GM21381 (cell line): ENCODE data around the gene SCART1.

Source experiments
- ATAC-seq: cut with Tn5 transposase; IDR thresholded peaks from one replicate; pipeline ENCODE4 v1.9.1; 2021; ENCODE audit warnings: mild to moderate bottlenecking, moderate library complexity; ENCODE audit not compliant: unreplicated experiment

Gene SCART1

DNA sequence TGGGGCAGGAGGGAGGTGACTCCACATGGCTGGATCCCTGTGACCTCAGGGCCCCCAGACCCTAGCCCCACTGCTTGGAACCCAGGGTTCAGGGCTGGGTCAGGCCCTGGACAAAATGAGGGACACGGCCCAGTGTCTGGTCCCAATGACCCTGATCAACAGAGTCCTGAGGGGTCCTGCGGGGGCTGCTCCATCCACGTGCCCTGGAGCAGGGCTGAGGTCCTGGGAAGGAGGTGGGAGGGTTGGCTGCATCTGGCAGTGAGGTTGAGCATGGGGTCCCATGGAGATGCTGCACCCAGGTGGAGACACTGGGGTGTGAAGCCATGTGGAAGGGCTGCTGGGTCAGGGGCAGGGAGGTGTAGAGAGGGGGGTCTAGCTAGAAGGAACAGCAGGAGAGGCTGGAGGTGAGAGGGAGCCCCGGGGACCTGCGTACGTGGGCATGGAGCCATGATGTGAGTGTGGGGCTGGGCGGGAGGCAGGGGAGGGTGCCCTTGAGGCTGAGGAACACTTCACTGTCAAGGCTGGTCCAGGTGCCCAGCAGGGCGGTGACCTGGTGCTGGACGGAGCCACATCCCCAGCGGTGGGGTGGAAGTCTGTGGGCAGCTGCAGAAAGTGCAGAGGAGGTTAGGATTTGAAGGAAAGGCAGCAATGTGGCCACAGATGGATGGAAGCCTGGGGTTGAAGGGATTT lies 604 bp downstream of the SCART1 start:
- ATAC-seq: no peak

DNA sequence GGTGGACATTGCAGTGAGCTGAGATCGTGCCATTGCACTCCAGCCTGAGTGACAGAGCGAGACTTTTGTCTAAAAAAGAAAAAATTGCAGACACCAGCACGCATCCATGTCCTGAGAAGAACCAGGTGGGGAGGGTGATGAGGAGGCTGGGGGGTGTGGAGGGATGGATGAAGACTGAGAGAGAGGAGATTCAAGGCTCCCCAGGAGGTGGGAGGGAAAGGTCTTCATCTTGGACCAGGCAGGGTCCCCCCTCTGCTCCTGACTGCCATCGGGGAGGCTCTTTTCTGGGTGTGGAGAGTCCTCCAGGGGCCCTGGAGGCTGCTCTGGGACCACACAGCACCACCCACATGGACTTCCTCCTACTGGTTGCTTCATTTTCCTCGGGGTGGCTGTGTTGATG lies 1.5 kb downstream of the SCART1 start:
- no peak for ATAC-seq

DNA sequence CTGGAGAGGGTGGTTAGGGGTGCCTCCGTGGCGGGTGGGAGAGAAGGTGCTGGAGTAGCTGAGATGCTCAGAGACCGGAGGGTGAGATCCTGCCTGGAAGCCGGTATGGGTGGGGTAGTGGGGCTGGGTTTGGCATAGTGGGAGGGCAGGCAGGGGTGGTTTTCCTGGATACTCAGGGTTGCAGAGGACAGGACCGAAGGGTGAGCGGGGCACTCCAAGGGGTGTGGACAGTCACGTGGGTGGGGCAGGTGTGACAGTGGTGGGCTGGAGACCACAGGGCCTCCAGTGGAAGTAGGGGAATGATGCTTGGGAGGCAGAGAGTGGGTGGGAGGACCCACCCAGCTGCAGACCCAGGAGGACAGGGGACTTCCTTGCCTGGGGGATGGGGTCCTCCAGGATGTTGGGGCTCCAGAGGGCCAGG lies 1.9 kb downstream of the SCART1 start:
- no peak for ATAC-seq

DNA sequence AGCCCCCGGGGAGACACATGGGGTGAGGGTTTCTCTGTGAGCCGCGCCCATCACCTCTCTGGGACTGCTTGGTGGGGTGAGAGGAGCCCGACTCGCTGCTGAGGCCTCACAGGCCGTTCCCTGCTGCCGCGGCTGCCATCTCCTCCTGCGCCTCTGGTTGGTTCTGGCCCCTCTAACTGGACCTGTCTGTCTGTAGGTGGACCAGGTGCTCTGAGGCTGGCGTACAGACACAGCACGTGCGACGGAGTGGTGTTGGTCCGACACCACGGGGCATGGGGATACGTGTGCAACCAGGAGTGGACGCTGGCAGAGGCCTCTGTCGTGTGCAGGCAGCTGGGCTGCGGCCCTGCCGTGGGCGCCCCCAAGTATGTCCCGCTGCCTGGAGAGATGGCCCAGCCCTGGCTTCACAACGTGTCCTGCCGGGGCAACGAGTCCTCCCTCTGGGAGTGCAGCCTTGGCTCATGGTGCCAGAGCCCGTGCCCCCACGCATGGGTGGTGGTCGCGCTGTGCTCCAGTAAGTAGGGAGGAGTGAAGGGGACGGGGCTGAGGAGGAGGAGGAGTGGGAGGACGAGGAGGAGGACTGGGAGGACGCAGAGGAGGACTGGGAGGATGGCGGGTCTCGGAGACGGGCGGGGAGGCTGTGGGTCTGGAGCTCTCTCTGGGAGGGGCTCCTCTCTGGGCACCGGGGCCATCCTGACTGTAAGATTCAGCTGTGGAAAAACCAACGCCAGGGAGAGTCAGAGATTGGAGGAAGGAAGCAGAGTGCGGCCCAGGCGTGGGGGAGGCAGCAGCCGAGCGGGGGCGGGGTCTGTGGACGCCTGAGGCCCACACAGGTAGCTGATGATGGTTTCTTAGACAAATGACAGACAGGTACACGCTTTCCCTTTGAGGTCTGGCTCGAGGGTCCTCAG lies 2.6 kb downstream of the SCART1 start:
- no peak for ATAC-seq

DNA sequence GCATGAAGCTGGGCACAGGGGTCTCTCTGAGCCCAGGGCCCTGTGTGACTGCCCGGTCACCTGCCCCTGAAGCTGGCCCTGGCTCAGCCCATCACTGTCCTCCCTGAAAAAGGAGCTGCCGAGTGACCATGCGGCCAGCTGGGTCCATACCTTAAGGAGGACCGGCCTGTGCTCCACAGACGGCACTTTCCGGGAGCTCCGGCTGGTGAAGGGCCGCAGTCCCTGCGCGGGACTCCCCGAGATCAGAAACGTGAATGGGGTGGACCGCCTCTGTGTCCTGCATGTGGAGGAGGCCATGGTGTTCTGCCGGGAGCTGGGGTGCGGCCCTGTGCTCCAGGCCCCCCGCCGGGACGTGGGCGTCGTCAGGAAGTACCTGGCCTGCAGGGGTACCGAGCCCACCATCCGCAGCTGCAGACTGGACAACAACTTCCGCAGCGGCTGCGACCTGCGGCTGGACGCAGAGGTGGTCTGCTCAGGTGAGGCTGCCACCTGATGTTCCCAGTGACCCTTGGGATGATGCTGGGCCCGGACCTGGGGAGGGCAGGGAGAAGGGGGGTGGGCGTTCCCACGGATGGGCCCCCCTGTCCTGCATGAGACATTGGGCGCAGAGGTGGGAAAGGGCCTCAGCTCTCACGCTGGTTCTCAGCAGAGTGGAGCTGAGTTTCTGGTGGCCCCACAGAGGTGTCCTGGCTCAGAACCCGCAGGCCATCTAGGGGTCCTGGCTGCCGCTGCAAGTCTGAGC lies 3.5 kb downstream of the SCART1 start:
- ATAC-seq: no peak

DNA sequence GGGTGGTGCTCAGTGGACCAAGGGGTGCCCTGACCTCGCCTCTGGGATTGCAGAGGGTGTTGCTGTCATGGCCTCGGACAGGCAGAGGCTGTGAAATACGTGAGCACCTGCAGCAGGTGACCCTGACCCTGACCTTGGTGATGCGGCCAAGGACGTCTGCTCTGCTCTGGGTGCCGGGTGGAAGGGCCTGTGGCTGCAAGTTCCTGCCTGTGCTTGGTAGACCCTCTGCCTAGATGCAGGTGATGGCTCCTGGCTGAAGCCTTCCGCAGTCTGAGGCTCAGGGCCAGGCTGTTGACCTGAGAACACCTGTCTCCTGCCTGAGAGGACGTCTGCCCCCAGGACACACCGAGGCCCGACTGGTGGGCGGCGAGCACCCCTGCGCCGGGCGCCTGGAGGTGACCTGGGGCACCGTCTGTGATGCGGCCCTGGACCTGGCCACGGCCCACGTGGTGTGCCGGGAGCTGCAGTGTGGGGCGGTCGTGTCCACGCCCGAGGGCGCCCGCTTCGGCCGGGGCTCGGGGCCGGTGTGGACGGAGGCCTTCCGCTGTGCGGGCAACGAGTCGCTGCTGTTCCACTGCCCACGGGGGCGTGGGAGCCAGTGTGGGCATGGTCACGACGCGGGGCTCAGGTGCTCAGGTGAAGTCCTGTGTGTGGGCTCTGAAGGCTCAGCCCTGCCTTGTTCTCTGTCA lies 4.4 kb downstream of the SCART1 start:
- no peak for ATAC-seq

DNA sequence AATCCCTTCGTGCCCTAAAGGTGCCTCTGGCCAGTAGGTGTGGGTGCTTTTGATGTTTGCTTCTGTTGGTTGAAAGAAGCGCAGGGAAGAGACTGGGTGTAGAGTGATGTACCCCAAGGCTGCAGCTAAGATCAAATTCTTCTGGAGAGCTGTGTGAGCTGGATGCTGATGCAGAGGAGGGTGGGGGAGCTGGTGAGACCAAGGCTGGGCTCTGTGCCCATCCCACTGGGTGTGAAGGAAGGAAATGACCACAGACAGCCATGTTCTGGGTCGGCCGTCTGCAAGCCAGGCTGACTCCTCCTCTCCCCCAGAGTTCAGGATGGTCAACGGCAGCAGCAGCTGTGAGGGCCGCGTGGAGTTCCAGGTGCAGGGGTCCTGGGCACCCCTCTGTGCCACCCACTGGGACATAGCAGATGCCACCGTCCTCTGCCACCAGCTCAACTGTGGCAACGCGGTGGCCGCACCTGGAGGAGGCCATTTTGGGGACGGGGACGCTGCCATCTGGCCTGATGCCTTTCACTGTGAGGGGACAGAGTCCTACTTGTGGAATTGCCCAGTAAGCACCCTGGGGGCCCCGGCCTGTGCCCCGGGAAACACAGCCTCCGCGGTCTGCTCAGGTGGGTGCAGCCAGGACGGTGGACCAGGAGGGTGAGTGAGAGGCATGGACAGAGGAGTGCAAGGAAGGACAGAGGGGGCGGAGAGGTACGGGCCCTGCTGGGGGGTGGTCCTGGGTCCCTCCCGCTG lies 5.1 kb downstream of the SCART1 start:
- ATAC-seq: no peak

DNA sequence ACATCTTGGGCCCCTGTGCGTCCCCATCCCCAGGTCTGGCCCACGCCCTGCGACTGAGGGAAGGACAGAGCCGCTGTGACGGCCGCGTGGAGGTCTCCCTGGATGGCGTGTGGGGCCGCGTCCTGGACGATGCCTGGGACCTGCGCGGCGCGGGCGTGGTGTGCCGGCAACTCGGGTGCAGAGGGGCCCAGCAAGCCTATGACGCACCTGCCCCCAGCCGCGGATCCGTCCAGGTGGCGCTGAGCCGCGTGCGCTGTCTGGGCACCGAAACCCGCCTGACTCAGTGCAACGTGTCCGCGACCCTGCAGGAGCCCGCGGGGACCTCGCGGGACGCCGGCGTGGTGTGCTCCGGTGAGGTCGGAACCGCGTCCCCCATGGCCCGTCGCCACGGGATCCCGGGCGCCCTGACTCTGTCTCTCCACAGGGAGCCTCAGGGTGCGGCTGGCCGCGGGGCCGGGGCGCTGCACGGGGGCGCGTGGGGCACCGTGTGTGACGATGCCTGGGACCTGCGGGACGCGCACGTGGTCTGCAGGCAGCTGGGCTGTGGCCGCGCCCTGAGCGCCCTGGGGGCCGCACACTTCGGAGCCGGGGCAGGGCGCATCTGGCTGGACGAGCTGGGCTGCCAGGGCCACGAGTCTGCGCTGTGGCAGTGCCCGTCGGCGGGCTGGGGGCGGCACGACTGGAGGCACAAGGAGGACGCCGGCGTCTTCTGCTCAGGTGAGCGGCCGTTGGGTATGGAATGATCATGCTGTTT lies 5.9 kb downstream of the SCART1 start:
- ATAC-seq: no peak

DNA sequence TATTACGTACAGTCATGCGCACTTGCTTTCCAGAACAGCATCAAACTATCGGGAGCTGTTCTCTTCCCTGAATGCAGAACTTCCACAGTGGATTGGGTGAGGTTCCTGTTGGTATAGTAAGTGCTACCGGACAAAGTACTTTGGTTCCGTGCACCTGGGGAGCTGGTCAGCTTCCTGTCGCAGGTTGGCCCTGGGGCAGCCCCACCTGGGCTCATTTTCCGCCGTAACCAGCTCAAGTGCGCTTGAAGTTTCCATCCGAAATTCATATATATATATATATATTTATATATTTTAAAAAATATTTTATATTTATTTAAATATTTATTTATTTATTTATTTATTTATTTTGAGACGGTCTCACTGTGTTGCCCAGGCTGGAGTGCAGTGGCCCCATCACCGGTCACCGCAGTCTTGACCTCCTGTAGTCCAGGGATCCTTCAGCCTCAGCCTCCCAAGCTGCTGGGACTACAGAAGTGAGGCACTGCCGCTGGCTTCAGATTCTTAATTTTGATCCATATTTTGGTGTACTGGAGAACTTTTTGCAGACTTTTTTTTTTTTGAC lies 6.5 kb downstream of the SCART1 start:
- no peak for ATAC-seq

DNA sequence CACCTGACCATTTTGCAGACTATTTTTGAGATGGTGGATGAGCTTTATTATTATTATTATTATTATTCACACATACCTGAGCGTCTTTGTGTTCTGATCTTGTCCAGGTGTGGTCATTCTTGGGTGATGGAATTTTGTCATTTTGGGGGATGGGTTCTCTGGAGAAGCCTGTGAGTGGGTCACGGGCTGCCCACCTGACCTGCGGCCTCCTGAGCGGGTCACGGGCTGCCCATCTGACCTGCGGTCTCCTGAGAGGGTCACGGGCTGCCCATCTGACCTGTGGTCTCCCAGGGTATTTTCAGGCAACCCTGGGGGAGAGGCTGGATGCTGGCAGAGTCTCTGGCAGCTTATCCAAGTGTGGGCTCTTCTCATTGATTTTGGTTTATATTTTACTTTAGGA lies 7.3 kb downstream of the SCART1 start:
- no peak for ATAC-seq

DNA sequence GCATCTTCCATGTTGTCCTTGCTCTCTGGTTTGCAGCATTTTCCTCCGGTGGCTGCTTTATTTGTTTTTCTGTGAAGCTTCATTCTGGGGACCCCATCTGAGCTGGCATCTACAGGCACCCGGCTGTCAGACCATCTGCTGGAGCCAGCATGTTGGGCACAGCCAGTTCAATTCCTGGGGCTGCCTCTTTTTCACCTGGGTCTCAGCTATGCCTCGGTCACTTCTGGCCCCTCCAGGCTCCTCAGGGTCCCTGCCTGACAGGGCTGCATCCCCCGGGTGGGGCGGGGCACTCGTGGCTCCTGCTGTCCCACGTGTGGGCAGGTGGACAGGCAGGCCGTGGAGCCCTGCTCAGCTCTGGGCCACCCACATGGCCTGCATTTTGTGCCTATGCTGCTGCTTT lies 8.1 kb downstream of the SCART1 start:
- ATAC-seq: no peak

DNA sequence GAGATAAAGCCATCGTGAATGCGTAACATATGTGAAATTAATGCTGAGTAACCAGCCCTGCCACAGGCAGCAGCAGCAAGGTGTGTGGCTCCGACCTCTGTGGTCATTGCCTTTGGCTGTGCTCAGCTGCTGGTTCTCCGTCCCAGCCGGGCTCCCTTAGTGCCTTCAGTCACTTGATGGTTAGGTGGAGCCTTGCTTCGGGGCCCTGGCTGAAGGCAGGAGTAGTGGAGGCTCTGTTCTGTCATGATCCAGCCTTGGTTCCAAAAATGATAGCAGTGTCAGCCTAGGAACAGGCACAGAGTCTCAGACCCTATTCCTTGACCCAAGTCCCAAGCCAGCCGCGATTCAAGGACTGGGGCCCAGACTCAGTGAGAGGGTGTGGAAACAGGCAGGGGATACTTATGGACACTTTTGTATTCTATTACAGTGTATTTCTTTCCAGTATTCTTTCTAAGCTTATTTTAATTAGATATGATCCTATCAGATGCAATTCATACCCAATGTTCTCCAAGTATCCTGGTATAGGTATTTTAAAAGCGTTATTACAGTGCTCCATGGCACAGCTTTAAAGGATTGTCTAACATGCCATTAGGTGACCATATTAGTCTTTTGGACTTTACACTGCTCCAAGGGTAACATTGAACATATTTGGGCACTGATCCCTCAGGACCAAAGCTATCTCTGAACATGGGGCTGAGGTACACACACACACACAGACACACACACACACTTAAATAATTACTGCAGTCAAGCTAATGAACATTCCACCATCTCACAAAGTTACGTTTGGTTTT lies 9.0 kb downstream of the SCART1 start:
- no peak for ATAC-seq

DNA sequence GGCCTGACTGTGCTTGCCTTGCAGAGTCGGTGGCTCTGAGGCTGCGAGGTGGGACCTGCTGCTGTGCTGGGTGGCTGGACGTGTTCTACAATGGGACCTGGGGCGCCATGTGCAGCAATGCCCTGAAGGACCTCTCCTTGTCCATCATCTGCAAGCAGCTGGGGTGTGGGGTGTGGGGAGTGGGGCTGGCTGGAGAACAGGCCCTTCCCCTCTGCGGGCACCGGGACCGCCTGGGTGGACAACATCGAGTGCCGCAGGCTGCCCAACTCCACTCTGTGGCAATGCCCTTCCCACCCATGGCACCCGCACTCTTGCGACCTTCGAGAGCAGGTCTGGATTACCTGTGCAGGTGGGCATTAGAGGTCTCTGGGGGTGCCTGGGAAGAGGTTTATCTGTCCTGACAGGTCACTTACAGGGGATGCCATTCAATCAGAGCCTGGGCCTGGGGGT lies 10.9 kb downstream of the SCART1 start:
- ATAC-seq: no peak

DNA sequence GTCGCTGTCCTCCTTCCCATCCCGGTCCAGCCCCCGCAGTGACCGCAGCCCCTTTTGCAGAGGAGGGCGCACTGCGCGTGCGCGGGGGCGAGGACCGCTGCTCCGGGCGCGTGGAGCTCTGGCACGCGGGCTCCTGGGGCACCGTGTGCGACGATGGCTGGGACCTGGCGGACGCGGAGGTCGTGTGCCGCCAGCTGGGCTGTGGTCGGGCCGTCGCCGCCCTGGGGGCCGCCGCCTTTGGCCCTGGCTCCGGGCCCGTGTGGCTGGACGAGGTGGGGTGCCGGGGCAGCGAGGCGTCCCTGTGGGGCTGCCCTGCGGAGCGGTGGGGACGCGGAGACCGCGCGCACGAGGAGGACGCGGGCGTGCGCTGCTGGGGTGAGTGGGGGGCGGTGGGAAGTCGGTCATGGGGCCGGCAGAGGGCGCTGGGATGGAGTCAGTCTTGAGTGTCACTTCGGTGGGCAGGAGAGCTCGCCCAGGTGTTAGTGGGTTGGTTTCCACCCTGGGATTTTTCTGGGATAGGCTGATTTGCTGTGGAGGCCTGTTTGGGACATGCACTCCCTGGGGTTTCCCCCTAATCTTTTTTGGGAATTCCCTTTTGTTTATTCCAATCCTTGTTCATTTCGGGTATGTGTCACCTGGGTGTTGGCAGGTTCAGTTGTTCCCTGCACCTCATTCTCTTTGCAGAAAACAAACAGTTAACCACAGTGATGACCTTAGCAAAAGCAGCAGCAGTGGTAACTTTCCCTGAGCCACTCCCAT lies 11.6 kb downstream of the SCART1 start:
- ATAC-seq: no peak

DNA sequence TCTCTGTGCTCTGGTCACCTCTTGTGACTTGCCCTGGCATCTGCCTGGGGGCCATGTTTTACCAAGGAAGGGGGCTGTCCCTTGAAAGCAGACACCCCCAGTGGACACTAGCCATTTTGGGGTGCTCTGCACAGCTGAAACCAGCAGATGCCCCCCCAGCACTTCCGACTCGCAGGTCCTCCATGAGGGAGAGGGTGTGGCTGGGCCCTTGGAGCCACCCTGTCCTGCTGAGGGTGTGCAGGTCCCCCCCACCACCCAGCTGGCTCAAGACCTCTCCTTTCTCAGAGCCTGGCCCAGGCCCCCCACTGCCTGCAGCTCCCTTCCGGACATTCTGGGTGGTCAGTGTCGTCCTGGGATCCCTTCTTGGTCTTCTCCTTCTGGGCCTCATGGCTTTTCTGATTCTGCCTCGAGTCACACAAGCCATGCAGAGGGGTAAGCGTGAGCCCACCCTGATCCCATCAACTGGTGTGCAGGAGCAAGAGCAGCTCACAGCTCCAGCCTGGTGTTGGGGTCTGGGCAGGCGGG lies 12.3 kb downstream of the SCART1 start:
- ATAC-seq: no peak

DNA sequence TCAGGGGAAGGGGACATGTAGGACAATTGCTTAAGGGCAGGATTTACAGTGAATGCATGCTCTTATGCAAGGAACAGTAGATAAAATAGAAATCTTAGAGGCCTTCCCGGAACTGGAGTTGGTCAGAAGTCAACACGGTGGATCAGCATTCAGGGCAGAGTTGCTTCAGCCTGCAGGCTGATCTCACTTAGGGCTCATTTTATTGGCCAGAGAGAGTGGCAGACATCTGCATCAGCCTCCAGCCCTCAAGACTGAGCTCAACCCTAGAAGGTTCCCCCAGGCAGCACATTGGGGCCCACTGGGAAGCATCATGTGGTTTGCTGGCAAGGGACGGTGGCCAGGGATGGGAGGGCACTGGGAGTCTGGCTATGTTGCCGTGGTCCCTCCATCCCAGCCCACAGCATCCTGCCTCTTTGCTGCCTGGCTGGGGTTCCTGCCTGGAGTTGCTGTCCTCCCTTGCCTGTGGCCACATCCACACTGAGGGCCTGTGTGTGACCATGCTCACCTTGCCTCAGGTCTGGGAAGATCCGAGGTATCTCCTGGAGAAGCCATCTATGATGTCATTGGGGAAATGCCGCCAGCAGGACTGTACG lies 13.0 kb downstream of the SCART1 start:
- no peak for ATAC-seq

DNA sequence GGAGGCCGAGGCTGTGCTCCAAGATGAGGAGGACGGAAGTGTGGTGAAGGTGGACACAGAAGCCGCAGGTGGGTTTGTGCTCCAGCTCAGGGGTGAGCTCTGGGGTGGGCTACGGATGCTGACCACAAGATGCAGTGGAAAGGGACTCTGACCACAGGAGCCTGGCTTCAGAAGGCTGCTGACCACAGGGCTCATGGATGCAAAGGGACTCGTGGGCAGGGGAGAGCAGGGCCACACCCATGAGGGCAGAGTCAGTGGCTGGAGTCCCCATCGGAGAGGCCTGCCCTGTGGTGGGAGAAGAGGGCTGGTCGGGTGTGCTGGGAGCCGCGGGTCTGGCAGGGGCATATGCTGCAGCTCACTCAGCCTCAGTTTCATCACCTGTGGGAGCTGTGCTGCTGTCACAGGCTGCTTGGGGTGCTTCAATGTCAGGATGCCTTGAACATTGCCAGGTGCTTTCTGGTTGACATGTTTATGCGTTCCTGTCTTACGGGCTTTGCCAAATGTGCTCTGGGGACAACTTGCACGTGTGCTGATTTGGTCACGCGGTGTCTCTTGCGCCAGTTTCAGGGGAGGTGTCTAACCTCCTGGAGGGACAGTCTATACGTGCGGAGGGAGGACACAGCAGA lies 13.7 kb downstream of the SCART1 start:
- ATAC-seq: no peak
